GM19467 (cell line): ENCODE data around the gene PTPRF.
"Not testable (repeated sequence)": the region's sequence is repeated elsewhere in the genome, so short reads cannot be mapped to it uniquely, and the experiment has no call there.

Experiments
- ATAC-seq: cut with Tn5 transposase; IDR thresholded peaks from one replicate; pipeline ENCODE4 v1.9.1; 2021; ENCODE audit warnings: mild to moderate bottlenecking, moderate library complexity; ENCODE audit not compliant: unreplicated experiment

The PTPRF gene

GRCh38 chr1:43621386-43621785 is 90.7 kb downstream of the PTPRF start:
- ATAC-seq = no peak

DNA sequence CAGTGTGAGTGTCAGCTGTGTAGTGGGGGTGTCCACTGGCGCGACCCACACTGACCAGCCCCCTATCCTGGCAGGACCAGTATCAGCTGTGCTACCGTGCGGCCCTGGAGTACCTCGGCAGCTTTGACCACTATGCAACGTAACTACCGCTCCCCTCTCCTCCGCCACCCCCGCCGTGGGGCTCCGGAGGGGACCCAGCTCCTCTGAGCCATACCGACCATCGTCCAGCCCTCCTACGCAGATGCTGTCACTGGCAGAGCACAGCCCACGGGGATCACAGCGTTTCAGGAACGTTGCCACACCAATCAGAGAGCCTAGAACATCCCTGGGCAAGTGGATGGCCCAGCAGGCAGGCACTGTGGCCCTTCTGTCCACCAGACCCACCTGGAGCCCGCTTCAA is 91.2 kb downstream of the PTPRF start:
- ATAC-seq = no peak

DNA sequence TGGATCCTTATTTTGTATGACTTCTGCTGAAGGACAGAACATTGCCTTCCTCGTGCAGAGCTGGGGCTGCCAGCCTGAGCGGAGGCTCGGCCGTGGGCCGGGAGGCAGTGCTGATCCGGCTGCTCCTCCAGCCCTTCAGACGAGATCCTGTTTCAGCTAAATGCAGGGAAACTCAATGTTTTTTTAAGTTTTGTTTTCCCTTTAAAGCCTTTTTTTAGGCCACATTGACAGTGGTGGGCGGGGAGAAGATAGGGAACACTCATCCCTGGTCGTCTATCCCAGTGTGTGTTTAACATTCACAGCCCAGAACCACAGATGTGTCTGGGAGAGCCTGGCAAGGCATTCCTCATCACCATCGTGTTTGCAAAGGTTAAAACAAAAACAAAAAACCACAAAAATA is 91.8 kb downstream of the PTPRF start:
- no peak for ATAC-seq

DNA sequence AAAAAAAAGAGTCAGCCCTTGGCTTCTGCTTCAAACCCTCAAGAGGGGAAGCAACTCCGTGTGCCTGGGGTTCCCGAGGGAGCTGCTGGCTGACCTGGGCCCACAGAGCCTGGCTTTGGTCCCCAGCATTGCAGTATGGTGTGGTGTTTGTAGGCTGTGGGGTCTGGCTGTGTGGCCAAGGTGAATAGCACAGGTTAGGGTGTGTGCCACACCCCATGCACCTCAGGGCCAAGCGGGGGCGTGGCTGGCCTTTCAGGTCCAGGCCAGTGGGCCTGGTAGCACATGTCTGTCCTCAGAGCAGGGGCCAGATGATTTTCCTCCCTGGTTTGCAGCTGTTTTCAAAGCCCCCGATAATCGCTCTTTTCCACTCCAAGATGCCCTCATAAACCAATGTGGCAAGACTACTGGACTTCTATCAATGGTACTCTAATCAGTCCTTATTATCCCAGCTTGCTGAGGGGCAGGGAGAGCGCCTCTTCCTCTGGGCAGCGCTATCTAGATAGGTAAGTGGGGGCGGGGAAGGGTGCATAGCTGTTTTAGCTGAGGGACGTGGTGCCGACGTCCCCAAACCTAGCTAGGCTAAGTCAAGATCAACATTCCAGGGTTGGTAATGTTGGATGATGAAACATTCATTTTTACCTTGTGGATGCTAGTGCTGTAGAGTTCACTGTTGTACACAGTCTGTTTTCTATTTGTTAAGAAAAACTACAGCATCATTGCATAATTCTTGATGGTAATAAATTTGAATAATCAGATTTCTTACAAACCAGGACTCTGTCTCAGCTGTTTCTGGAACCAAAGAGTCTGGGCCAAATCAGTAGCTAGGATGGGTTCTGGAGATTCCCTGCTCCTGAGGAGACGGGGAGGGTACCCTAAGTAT is 92.5 kb downstream of the PTPRF start:
- no peak for ATAC-seq

DNA sequence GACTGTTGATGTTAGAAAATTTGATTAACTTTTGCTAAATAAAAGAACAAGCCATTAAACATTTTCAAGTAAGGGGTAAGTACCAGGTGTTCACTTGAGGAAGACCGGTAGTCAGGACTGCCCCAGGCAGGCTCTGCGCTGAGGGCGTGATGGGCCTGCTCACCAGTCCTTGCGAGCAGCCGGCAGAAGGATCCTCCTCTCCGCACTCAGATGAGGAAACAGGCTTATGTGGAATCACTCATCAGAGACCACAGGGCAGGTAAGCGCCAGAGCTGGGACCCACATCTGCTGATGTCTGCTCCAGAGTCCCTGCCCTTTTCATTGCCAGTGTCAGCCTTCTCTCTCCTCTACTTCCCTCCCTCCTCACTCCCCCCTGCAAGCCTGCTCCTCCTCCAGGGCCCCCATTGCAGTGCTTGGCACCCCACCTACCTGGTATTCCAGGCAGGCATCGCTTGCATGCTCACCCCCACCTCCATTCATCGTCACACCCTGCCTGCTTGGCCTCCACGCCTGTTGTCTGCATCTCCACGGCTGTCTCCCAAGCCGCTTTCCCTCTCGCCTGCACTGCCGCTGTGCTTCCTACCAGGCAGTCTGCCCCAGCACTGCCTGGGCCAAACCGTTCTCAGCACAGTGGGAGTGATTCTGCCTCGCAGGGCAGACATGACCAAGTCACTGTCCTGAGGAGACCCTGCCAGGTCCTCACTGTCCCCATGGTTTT is 94.5 kb downstream of the PTPRF start:
- ATAC-seq = no peak

DNA sequence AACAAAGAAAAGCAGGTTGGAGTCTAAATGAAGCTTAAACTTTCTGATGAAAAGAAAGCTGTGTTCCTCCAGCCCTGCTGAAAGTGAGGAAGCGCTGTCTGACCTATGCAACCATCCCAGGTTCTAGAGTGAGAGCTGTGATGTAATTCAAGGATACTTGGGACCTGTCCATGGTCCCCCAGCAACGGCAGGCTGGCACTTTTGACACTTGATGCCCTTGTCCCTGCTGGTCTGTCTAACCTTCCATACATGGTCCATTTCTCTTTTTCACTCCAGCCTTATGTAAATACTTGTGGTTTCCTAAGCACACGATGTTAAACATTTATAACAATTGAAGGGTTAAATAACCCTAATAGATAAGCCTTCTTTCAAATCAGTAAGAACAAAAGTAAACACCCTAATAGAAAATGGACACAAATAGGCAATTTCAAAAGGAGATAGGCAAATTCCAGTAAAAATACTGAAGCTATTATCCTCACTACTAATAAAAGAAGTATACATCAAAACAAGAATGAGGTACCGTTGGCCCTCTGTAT is 101.5 kb downstream of the PTPRF start:
- ATAC-seq = no peak

- no peak for ATAC-seq
Observed at GRCh38 chr1:43634721-43635120, 104.0 kb downstream of the PTPRF start.

DNA sequence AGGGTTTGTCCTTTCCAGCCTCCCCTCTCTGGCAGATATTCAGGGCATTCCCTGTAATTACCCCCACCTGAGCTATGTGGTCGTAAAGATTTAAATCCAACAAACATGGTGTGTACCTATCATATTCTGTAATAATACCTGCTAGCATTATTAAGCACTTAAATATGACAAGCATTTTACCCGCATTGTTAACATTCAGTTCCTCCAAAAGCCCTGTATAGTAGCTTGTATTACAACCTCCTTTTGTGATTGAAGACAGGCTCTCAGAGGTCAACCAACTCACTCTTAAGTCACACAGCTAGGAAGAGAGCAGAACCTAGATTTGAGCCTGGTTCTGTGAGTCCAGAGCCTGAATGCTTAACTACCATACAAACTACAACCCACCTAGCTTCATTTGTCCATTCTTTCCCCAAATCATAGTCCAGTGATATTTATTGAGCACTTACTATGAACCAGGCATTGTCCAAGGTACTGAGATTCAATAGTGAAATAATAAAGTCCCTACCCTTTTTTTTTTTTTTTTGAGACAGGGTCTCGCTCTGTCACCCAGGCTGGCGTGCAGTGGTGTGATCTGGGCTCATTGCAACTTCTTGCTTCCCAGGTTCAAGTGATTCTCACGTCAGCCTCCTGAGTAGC is 105.4 kb downstream of the PTPRF start:
- ATAC-seq = no peak

DNA sequence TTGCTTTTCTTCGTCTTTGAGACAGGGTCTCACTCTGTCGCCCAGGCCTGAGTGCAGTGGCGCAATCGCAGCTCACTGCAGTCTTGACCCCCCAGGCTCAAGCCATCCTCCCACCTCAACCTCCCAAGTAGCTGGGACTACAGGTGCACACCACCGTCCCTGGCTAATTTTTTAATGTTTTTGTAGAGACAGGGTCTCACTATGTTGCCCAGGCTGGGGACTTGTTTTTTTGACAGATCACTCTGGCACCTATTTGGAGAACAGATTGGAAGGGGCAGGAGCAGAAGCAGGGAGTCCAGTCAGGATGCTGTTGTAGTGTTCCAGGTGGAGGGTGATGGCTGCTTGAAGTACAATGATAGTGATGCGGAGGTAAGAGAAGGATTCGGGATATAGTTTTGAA is 106.6 kb downstream of the PTPRF start:
- ATAC-seq = no peak

- not testable (repeated sequence) for ATAC-seq
Observed at GRCh38 chr1:43638381-43638780, 107.7 kb downstream of the PTPRF start.

GRCh38 chr1:43639976-43640794 is 109.5 kb downstream of the PTPRF start:
- ATAC-seq = no peak

GRCh38 chr1:43644558-43644957 is 113.9 kb downstream of the PTPRF start:
- no peak for ATAC-seq

DNA sequence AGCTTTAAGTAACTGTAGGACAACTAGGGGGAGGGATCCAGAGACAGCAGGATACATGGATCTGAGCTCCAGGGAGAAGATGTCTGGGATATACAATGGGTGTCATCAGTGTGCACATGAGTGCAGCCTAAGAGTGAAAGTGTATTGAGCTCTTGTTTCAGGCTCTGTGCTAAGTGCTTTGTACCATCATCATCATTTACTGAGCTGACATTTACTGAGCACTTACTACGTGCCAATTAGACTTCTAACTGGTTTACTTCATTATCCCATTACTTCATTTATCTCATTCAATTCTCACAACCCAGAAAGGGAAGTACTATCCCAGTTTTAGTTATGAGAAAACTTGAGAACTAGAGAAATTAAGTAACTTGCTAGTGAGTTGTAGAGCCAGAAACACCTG is 114.8 kb downstream of the PTPRF start:
- ATAC-seq = no peak

DNA sequence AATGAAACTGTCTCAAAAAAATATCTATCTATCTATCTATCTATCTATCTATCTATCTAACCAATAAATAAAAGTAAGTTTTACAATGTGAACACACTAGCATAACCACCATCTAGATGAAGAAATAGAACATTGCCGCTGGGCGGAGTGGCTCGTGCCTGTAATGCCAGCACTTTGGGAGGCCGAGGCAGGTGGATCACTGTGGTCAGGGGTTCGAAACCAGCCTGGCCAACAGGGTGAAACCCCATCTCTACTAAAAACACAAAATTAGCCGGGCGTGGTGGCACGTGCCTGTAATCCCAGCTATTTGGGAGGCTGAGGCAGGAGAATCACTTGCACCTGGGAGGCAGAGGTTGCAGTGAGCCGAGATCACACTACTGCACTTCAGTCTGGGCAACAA is 116.6 kb downstream of the PTPRF start:
- ATAC-seq = not testable (repeated sequence)

DNA sequence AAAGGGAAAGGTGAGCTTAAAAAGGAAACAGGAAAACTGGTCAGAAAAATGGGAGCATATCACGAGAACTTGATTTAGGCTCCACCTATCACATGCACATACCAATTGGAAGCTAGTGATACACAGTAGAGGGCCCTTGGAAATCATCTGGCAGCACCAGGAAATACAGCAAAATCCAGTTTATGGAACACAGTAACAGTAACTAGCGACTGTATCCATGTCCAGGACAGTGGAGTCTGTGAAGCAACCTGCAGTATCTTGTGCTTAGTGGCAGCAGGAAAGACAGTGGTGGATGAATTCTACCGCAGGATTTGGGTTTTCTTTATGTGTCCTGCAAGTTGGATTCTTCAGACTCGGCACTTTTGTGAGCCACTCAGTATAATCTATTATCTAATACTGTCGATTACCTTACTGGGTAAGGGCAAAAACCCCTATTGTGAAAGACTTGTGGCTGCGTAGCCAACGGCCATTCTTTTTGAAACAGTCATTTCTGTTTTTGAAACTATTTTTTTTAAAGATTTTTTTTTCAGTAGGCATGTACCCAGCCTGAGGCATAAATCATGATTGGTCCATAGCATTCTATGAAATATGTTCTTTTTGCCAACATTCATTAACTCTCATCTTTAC is 117.7 kb downstream of the PTPRF start:
- no peak for ATAC-seq

- ATAC-seq = no peak
Observed at GRCh38 chr1:43648876-43649477, 118.3 kb downstream of the PTPRF start.

GRCh38 chr1:43650310-43651085 is 119.8 kb downstream of the PTPRF start:
- peak; percentile 49 for ATAC-seq

DNA sequence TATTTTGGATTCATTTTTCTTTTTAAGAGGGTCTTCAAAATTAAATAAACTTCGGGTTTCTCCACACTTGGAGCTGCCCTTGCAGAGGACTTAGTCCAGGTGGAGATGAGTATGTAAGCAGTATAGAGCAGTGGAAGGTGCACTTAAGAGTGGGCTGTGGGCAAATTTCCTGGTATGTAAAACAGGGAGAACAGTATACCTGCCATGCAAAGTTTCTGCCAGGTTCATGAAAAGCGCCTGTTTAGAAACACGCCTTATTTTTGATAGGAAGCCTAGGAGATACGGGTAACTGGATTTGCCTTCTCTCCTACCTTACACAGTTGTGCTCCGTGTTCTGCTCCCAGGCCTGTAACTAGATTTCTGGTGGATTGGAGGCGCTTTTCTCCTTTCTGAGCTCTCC is 120.5 kb downstream of the PTPRF start:
- no peak for ATAC-seq

DNA sequence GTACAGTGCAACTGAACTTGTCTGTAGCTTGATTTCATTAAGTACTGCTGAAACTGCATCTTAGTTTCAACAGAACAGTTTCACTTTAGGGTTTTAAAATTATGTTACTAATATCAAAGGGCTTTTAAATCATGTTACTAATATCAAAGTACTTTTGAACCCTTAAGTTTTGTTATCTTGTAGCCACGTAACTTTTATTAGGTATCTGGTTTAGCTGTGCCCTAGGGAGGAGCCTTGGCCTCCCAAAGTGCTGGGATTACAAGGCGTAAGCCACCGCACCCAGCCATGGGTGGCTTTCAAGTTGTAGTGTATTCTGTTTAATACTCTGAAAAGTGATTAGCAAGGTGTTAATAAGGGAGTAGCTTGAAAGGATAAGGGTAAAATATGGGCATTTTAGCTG is 121.2 kb downstream of the PTPRF start:
- ATAC-seq = no peak
